ENCODE results near the gene ACTL9. TPM values are rescaled to one million over a fixed set of nuclear protein-coding genes. Genes with fewer than 3 reads are reported as not detected.

The ACTL9 gene
- total RNA-seq, 1 donor from 2014 or later: not detected

DNA sequence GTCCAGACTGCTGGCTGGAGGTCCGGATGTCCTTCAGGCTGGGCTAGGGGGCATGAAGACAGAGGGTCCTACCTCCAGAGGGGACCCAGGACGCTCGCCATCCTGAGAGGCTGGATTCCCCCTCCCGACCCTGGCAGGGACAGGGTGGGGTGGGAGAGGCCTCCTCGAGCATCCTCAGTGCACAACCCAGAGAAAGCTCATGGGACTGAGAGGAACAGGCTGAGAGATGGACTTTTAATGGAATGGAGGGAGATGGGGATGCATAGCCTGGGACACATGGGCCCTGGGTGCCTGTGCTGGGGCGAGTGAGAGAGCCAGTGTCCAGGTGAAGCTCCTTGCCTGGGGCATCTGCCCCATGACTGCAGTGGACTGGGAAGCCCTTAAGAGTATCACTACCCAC lies 3.1 kb downstream of the ACTL9 start:
- H3K4me2 ChIP-seq (ENCODE audit: low read length): no peak overlapping the region
- peaks cover 33% of the 10 kb centered on the region for H3K9me3 Mint-ChIP-seq (ENCODE audit: unreplicated experiment)
- TF ChIP-seq CTCF (IDR thresholded peaks at IDR 0.05; ENCODE audit: insufficient read depth, low read depth, low read length) (no peak), EZH2 (IDR thresholded peaks at IDR 0.05; ENCODE audit: insufficient read depth, low read length) (no peak)
- H3K27me3 ChIP-seq (ENCODE audit: insufficient read depth, low read length): no peaks in the 10 kb centered on the region
- H3K79me2 ChIP-seq (ENCODE audit: insufficient read depth, low read length): no peaks in the 10 kb centered on the region
- no peak overlapping the region for H3K27ac ChIP-seq (ENCODE audit: low read depth, low read length)
- no peaks in the 10 kb centered on the region for H3K4me1 ChIP-seq (ENCODE audit: insufficient read depth, low read length)
- H3K9me3 ChIP-seq (ENCODE audit: insufficient read depth, low read depth, low read length): no peaks in the 10 kb centered on the region
- H4K20me1 ChIP-seq (ENCODE audit: insufficient read depth, low read length): no peaks in the 10 kb centered on the region
- no peak overlapping the region for H3K27ac Mint-ChIP-seq (ENCODE audit: unreplicated experiment)
- no peaks in the 10 kb centered on the region for H3K36me3 ChIP-seq (ENCODE audit: insufficient read depth, low read length)
- H3K4me1 Mint-ChIP-seq (ENCODE audit: low read depth, unreplicated experiment): no peaks in the 10 kb centered on the region
- DNase-seq (ENCODE audit: low read depth): no peak
- no peak overlapping the region for H2AFZ ChIP-seq (ENCODE audit: low read depth, low read length)
- H3K36me3 Mint-ChIP-seq (ENCODE audit: low read depth, unreplicated experiment): no peaks in the 10 kb centered on the region
- H3K4me3 ChIP-seq (ENCODE audit: insufficient read depth, low read depth, low read length): no peak overlapping the region
- no peak for FAIRE-seq
- H3K27me3 Mint-ChIP-seq (ENCODE audit: low read depth, unreplicated experiment): no peaks in the 10 kb centered on the region
- H3K9ac ChIP-seq (ENCODE audit: low read length): no peak overlapping the region
- H3K4me3 Mint-ChIP-seq (ENCODE audit: unreplicated experiment): no peak overlapping the region

GRCh38 chr19:8690753-8691539 lies 7.6 kb downstream of the ACTL9 start:
- Mint-ChIP-seq H3K27me3 (ENCODE audit: low read depth, unreplicated experiment) (no peaks in the 10 kb centered on the region), H3K9me3 (ENCODE audit: unreplicated experiment) (peaks cover 32% of the 10 kb centered on the region), H3K4me3 (ENCODE audit: unreplicated experiment) (no peak overlapping the region), H3K36me3 (ENCODE audit: low read depth, unreplicated experiment) (no peaks in the 10 kb centered on the region), H3K4me1 (ENCODE audit: low read depth, unreplicated experiment) (no peaks in the 10 kb centered on the region), H3K27ac (ENCODE audit: unreplicated experiment) (no peak overlapping the region)
- Histone ChIP-seq H3K9me3 (ENCODE audit: insufficient read depth, low read depth, low read length) (no peaks in the 10 kb centered on the region), H3K79me2 (ENCODE audit: insufficient read depth, low read length) (no peaks in the 10 kb centered on the region), H2AFZ (ENCODE audit: low read depth, low read length) (no peak overlapping the region), H3K4me1 (ENCODE audit: insufficient read depth, low read length) (no peaks in the 10 kb centered on the region), H4K20me1 (ENCODE audit: insufficient read depth, low read length) (no peaks in the 10 kb centered on the region), H3K4me2 (ENCODE audit: low read length) (no peak overlapping the region), H3K36me3 (ENCODE audit: insufficient read depth, low read length) (no peaks in the 10 kb centered on the region), H3K27me3 (ENCODE audit: insufficient read depth, low read length) (no peaks in the 10 kb centered on the region), H3K9ac (ENCODE audit: low read length) (no peak overlapping the region), H3K4me3 (ENCODE audit: insufficient read depth, low read depth, low read length) (no peak overlapping the region), H3K27ac (ENCODE audit: low read depth, low read length) (no peak overlapping the region)
- no peak for DNase-seq (ENCODE audit: low read depth)
- TF ChIP-seq EZH2 (IDR thresholded peaks at IDR 0.05; ENCODE audit: insufficient read depth, low read length): no peak
- no peak for TF ChIP-seq CTCF (IDR thresholded peaks at IDR 0.05; ENCODE audit: insufficient read depth, low read depth, low read length)
- no peak for FAIRE-seq

DNA sequence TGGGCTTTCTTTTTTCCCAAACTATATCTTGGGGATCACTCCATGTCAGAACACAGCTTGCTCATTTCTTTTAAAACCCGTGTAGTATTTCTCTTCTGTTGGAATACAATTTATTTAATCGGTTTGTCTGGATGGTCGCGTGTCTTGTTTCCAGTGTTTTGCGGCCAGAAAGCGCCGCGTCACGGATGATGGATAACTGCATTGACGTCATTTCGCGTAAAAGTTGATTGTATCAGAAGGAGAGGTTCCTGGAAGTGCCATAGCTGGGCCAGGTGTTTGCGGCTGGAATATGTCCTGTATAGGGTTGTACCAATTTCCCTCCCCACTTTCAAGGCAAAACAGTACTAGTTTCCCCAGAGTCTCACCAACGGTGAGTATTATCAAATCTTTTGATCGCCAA lies 9.7 kb downstream of the ACTL9 start:
- TF ChIP-seq CTCF (IDR thresholded peaks at IDR 0.05; ENCODE audit: insufficient read depth, low read depth, low read length): no peak
- no peak for TF ChIP-seq EZH2 (IDR thresholded peaks at IDR 0.05; ENCODE audit: insufficient read depth, low read length)
- H3K27ac ChIP-seq (ENCODE audit: low read depth, low read length): no peak overlapping the region
- Mint-ChIP-seq H3K36me3 (ENCODE audit: low read depth, unreplicated experiment) (no peaks in the 10 kb centered on the region), H3K27me3 (ENCODE audit: low read depth, unreplicated experiment) (no peaks in the 10 kb centered on the region), H3K9me3 (ENCODE audit: unreplicated experiment) (peaks cover 41% of the 10 kb centered on the region), H3K27ac (ENCODE audit: unreplicated experiment) (no peak overlapping the region), H3K4me1 (ENCODE audit: low read depth, unreplicated experiment) (no peaks in the 10 kb centered on the region), H3K4me3 (ENCODE audit: unreplicated experiment) (no peak overlapping the region)
- H4K20me1 ChIP-seq (ENCODE audit: insufficient read depth, low read length): no peaks in the 10 kb centered on the region
- no peak overlapping the region for H3K4me3 ChIP-seq (ENCODE audit: insufficient read depth, low read depth, low read length)
- no peaks in the 10 kb centered on the region for H3K36me3 ChIP-seq (ENCODE audit: insufficient read depth, low read length)
- DNase-seq (ENCODE audit: low read depth) (no peak), FAIRE-seq (no peak)
- no peaks in the 10 kb centered on the region for H3K27me3 ChIP-seq (ENCODE audit: insufficient read depth, low read length)
- H3K9ac ChIP-seq (ENCODE audit: low read length): no peak overlapping the region
- H2AFZ ChIP-seq (ENCODE audit: low read depth, low read length): no peak overlapping the region
- no peak overlapping the region for H3K4me2 ChIP-seq (ENCODE audit: low read length)
- H3K79me2 ChIP-seq (ENCODE audit: insufficient read depth, low read length): no peaks in the 10 kb centered on the region
- H3K9me3 ChIP-seq (ENCODE audit: insufficient read depth, low read depth, low read length): no peaks in the 10 kb centered on the region
- no peaks in the 10 kb centered on the region for H3K4me1 ChIP-seq (ENCODE audit: insufficient read depth, low read length)
